GM23338 (cell line): ENCODE data around the gene CBLN3.

Experiments used
- CREB1 ChIP-seq: fragments of 250-450 bp; sonication (Bioruptor Pico); IDR thresholded peaks from 2 replicates; pipeline ENCODE4 v1.5.0; 2020; ENCODE audit warnings: low read depth, mild to moderate bottlenecking, moderate library complexity
- EZH2 ChIP-seq: fragments of 200-600 bp; sonication (generic); IDR thresholded peaks from one replicate; pipeline ENCODE4 v1.8.0; 2017; ENCODE audit warnings: antibody characterized with exemption, mild to moderate bottlenecking, low read depth; ENCODE audit not compliant: unreplicated experiment
- EZH2phosphoT487 ChIP-seq: fragments of 200-600 bp; sonication (generic); IDR thresholded peaks from one replicate; pipeline ENCODE4 v1.8.1; 2018; ENCODE audit warnings: antibody characterized with exemption; ENCODE audit not compliant: unreplicated experiment
- NANOG ChIP-seq: IDR thresholded peaks from 2 replicates; pipeline ENCODE4 v1.6.1; 2016; ENCODE audit warnings: antibody characterized with exemption, borderline replicate concordance
- POLR2AphosphoS5 ChIP-seq: IDR thresholded peaks from 2 replicates; pipeline ENCODE4 v1.6.1; 2016; ENCODE audit warnings: antibody characterized with exemption, low read depth
- STAT1 ChIP-seq: IDR thresholded peaks from one replicate; pipeline ENCODE4 v1.6.1; 2016; ENCODE audit warnings: antibody characterized with exemption; ENCODE audit not compliant: unreplicated experiment
- TF ChIP-seq, protein P1 (sequence below), 2 experiments: fragments of 200-600 bp in 1 of 2; sonication (generic) in 1 of 2; conservative IDR thresholded peaks; 2 replicates each; pipeline versions ENCODE4 v1.5.1 to v1.6.1; 2016 to 2017; ENCODE audit warnings: antibody characterized with exemption in 2 of 2, low read depth in 2 of 2, mild to moderate bottlenecking in 2 of 2, moderate library complexity in 1 of 2
- TF ChIP-seq, protein P2 (sequence below): IDR thresholded peaks from one replicate; pipeline ENCODE4 v1.6.1; 2018; ENCODE audit warnings: antibody characterized with exemption; ENCODE audit not compliant: unreplicated experiment
- TF ChIP-seq, protein P3 (sequence below): IDR thresholded peaks from 2 replicates; pipeline ENCODE4 v1.6.1; 2016; ENCODE audit warnings: antibody characterized with exemption
- TF ChIP-seq, protein P4 (sequence below): fragments of 250-450 bp; sonication (Bioruptor Pico); IDR thresholded peaks from 2 replicates; pipeline ENCODE4 v1.5.0; 2020; ENCODE audit warnings: mild to moderate bottlenecking, moderate library complexity

DNA sequence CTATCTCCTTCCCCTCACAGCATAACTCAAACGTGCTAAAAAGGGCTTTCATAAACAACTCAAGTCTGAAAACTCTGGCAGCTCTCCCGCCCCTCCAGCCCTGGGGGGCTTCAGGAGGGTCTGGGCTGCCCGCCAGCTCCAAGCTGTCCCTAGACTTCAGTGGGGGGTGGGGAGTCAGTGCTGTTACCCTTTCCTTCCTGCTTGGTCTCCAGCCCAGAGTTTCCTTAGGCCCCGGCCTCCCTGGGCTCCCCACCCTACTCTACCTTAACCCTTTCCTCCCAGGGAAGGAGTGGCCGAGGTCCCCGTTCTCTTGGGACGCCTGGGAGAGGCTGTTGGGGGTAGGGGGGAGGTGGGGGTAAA lies 31.2 kb downstream of the CBLN3 start:
- TF ChIP-seq, protein P1, sequence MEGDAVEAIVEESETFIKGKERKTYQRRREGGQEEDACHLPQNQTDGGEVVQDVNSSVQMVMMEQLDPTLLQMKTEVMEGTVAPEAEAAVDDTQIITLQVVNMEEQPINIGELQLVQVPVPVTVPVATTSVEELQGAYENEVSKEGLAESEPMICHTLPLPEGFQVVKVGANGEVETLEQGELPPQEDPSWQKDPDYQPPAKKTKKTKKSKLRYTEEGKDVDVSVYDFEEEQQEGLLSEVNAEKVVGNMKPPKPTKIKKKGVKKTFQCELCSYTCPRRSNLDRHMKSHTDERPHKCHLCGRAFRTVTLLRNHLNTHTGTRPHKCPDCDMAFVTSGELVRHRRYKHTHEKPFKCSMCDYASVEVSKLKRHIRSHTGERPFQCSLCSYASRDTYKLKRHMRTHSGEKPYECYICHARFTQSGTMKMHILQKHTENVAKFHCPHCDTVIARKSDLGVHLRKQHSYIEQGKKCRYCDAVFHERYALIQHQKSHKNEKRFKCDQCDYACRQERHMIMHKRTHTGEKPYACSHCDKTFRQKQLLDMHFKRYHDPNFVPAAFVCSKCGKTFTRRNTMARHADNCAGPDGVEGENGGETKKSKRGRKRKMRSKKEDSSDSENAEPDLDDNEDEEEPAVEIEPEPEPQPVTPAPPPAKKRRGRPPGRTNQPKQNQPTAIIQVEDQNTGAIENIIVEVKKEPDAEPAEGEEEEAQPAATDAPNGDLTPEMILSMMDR (conservative IDR thresholded peaks at IDR 0.05; ENCODE audit: low read depth in 2 of 2) = no peak
- TF ChIP-seq, protein P2, sequence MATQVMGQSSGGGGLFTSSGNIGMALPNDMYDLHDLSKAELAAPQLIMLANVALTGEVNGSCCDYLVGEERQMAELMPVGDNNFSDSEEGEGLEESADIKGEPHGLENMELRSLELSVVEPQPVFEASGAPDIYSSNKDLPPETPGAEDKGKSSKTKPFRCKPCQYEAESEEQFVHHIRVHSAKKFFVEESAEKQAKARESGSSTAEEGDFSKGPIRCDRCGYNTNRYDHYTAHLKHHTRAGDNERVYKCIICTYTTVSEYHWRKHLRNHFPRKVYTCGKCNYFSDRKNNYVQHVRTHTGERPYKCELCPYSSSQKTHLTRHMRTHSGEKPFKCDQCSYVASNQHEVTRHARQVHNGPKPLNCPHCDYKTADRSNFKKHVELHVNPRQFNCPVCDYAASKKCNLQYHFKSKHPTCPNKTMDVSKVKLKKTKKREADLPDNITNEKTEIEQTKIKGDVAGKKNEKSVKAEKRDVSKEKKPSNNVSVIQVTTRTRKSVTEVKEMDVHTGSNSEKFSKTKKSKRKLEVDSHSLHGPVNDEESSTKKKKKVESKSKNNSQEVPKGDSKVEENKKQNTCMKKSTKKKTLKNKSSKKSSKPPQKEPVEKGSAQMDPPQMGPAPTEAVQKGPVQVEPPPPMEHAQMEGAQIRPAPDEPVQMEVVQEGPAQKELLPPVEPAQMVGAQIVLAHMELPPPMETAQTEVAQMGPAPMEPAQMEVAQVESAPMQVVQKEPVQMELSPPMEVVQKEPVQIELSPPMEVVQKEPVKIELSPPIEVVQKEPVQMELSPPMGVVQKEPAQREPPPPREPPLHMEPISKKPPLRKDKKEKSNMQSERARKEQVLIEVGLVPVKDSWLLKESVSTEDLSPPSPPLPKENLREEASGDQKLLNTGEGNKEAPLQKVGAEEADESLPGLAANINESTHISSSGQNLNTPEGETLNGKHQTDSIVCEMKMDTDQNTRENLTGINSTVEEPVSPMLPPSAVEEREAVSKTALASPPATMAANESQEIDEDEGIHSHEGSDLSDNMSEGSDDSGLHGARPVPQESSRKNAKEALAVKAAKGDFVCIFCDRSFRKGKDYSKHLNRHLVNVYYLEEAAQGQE = no peak
- TF ChIP-seq, protein P3, sequence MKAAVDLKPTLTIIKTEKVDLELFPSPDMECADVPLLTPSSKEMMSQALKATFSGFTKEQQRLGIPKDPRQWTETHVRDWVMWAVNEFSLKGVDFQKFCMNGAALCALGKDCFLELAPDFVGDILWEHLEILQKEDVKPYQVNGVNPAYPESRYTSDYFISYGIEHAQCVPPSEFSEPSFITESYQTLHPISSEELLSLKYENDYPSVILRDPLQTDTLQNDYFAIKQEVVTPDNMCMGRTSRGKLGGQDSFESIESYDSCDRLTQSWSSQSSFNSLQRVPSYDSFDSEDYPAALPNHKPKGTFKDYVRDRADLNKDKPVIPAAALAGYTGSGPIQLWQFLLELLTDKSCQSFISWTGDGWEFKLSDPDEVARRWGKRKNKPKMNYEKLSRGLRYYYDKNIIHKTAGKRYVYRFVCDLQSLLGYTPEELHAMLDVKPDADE = no peak
- no peak for TF ChIP-seq POLR2AphosphoS5
- TF ChIP-seq EZH2phosphoT487 = no peak
- TF ChIP-seq, protein P4, sequence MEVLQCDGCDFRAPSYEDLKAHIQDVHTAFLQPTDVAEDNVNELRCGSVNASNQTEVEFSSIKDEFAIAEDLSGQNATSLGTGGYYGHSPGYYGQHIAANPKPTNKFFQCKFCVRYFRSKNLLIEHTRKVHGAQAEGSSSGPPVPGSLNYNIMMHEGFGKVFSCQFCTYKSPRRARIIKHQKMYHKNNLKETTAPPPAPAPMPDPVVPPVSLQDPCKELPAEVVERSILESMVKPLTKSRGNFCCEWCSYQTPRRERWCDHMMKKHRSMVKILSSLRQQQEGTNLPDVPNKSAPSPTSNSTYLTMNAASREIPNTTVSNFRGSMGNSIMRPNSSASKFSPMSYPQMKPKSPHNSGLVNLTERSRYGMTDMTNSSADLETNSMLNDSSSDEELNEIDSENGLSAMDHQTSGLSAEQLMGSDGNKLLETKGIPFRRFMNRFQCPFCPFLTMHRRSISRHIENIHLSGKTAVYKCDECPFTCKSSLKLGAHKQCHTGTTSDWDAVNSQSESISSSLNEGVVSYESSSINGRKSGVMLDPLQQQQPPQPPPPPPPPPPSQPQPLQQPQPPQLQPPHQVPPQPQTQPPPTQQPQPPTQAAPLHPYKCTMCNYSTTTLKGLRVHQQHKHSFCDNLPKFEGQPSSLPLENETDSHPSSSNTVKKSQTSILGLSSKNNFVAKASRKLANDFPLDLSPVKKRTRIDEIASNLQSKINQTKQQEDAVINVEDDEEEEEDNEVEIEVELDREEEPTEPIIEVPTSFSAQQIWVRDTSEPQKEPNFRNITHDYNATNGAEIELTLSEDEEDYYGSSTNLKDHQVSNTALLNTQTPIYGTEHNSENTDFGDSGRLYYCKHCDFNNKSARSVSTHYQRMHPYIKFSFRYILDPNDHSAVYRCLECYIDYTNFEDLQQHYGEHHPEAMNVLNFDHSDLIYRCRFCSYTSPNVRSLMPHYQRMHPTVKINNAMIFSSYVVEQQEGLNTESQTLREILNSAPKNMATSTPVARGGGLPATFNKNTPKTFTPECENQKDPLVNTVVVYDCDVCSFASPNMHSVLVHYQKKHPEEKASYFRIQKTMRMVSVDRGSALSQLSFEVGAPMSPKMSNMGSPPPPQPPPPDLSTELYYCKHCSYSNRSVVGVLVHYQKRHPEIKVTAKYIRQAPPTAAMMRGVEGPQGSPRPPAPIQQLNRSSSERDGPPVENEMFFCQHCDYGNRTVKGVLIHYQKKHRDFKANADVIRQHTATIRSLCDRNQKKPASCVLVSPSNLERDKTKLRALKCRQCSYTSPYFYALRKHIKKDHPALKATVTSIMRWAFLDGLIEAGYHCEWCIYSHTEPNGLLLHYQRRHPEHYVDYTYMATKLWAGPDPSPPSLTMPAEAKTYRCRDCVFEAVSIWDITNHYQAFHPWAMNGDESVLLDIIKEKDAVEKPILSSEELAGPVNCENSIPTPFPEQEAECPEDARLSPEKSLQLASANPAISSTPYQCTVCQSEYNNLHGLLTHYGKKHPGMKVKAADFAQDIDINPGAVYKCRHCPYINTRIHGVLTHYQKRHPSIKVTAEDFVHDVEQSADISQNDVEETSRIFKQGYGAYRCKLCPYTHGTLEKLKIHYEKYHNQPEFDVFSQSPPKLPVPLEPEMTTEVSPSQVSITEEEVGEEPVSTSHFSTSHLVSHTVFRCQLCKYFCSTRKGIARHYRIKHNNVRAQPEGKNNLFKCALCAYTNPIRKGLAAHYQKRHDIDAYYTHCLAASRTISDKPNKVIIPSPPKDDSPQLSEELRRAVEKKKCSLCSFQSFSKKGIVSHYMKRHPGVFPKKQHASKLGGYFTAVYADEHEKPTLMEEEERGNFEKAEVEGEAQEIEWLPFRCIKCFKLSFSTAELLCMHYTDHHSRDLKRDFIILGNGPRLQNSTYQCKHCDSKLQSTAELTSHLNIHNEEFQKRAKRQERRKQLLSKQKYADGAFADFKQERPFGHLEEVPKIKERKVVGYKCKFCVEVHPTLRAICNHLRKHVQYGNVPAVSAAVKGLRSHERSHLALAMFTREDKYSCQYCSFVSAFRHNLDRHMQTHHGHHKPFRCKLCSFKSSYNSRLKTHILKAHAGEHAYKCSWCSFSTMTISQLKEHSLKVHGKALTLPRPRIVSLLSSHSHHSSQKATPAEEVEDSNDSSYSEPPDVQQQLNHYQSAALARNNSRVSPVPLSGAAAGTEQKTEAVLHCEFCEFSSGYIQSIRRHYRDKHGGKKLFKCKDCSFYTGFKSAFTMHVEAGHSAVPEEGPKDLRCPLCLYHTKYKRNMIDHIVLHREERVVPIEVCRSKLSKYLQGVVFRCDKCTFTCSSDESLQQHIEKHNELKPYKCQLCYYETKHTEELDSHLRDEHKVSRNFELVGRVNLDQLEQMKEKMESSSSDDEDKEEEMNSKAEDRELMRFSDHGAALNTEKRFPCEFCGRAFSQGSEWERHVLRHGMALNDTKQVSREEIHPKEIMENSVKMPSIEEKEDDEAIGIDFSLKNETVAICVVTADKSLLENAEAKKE (CRISPR knock-in tag) = no peak
- no peak for TF ChIP-seq EZH2
- TF ChIP-seq CREB1 = 0 out of 2 replicates have a peak, but pooled peaks have one; percentile 3
- no peak for TF ChIP-seq NANOG
- TF ChIP-seq STAT1 = no peak
